GM18873 (cell line): ENCODE data around the gene CHRNB4.

Source experiments
- ATAC-seq: cut with Tn5 transposase; IDR thresholded peaks from one replicate; pipeline ENCODE4 v1.9.1; 2021; ENCODE audit warnings: mild to moderate bottlenecking, moderate library complexity, moderate number of reproducible peaks; ENCODE audit not compliant: unreplicated experiment, low FRiP score

Gene CHRNB4

GRCh38 chr15:78671626-78672211, 30.7 kb upstream of the CHRNB4 start:
- ATAC-seq, result no peak

- no peak for ATAC-seq
Observed at GRCh38 chr15:78668987-78669386, 28.0 kb upstream of the CHRNB4 start.

- ATAC-seq, result no peak
Observed at GRCh38 chr15:78667578-78668236, 26.7 kb upstream of the CHRNB4 start.

- ATAC-seq, result no peak
Observed at GRCh38 chr15:78666010-78666409, 25.0 kb upstream of the CHRNB4 start.

GRCh38 chr15:78663703-78664102, 22.7 kb upstream of the CHRNB4 start:
- no peak for ATAC-seq

DNA sequence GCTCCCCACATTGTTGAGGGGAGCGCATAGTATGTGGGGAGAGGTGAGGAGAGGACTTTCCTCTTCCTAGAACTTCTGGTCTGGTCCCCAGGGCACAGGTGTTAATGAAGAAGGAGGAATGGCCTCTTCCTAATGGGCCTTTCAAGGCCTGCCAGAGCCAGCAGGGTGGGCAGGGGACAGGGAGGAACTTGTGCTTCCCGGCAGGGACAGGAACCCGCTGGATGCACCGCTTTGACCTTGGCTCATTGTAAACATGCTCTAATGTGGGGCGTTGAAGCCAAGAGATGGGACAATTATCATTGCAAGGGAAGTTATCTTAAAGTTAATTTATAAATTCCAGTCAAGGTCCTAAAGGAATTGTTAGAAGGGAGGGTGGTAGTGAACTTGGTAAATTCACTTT, 21.0 kb upstream of the CHRNB4 start:
- ATAC-seq, result no peak

- ATAC-seq, result no peak
Observed at GRCh38 chr15:78661001-78661400, 20.0 kb upstream of the CHRNB4 start.

GRCh38 chr15:78660584-78660983, 19.6 kb upstream of the CHRNB4 start:
- no peak for ATAC-seq

DNA sequence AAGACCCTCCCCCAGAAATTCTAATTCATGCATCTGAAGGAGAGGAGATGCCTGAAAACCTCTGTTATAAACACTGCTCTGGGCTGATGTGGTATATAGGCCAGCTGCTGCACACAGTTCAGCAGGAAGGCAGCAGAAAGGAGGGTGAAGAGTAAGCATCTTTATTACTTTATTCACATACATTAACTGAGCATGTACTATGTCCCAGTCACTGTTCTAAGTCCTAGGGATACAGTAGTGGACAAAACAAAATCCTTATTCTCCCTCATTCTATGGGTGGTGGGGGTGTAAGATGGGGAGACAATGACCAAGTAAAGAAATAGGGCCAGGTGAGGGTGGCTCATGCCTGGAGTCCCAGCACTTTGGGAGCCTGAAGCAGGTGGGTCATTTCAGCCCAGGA, 17.8 kb upstream of the CHRNB4 start:
- ATAC-seq, result no peak

DNA sequence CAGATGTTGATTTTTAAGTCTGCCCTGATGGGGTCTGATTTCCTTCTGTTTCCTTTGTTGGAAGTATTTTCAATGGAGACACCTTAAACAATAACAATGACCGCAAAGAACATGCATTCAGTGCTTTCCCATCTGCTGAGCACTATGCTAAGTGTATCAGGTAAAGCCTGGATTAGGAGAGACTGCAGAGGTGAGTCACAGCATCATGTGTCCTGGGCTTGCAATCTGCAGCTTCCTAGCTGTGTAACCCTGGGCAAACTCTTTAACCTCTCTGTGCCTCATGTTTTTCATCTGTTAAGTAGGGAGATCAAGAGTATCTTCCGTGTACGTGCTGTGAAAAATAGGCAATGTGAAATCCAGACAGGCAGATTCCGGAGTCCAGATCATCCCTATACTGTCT, 13.3 kb upstream of the CHRNB4 start:
- ATAC-seq, result no peak

DNA sequence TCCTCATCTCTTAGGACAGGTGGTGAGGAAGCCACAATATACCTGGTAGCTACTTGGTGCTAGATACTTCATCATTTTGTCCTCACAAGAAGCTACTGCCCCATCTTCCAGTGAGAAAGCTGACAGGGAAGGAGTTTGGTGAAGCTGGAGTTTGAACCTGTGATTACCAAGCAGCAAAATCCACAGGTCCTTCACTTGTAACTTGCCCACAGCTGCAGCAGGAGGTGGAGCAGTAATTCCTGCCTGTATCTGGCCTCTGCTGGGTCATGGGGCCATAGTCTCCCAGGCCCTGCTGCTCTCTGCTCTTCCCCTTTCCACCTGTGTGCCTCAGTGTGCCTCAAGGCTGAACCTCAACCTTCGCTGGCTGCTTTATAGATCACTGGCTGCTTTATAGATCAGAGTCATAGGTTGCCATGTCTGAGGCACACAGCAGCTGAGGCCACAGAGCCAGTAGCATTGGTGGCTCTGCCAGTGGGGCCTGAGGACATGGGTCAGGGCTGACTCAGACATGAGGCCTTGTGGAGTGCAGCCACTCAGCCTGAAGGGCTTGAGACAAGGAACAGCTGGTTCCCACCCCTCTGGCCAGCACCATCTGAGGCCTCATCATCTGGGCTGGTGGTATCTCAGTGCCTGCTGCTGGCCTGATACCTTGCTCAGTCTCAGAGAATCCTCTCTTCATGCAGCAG, 11.1 kb upstream of the CHRNB4 start:
- no peak for ATAC-seq

- no peak for ATAC-seq
Observed at GRCh38 chr15:78651007-78651406, 10.0 kb upstream of the CHRNB4 start.

- no peak for ATAC-seq
Observed at GRCh38 chr15:78650022-78650421, 9.0 kb upstream of the CHRNB4 start.

- ATAC-seq, result no peak
Observed at GRCh38 chr15:78645009-78645408, 4.0 kb upstream of the CHRNB4 start.

DNA sequence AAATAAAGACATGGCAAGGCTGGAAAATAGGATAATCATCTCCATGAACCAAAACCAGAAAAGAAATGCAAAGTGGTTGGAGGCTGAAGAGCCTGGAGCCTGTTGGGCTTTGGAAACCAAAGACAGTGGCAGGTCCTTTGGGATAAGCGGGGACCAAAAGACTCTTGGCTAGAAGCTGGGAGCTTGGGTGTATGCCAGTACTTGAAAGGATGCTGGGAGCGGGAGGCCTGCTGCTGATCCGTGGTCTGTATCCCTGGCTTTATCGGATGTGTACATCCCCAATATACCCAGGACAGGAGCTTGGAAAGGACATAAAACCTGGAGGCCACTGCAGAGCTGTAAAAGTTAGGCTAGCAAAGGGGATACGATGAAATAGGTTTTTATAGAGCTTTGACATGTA, 1.3 kb upstream of the CHRNB4 start:
- ATAC-seq, result no peak

DNA sequence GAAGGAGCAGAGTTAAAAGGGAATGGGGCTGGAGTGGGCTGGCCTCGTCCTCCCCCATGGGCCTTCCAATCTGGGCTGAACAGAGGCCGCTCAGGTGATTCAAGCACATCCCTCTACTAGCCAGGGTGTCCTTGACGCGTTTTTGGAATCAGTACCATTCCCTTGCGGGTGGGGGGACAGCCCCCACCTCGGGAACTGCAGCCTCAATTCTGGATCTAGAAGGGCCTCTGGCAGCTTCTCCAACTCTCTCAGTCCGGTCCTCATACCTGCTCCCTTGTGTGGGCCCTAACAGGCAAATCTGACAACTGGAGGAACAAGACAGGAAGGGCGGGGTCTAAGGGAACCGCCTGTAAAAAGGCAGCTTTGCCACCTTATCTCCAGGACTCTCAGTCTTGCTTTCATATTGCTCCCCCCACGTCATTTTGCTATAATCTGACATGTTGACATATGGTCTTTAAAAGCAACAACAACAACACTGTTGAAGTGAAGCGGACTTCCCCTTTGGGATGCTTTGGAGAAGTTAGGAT, 802 bp upstream of the CHRNB4 start:
- ATAC-seq, result no peak

- ATAC-seq, result no peak
Observed at GRCh38 chr15:78640527-78641101, 396 bp downstream of the CHRNB4 start.

- ATAC-seq, result no peak
Observed at GRCh38 chr15:78638658-78639314, 2.2 kb downstream of the CHRNB4 start.

- ATAC-seq, result no peak
Observed at GRCh38 chr15:78637776-78638435, 3.1 kb downstream of the CHRNB4 start.

DNA sequence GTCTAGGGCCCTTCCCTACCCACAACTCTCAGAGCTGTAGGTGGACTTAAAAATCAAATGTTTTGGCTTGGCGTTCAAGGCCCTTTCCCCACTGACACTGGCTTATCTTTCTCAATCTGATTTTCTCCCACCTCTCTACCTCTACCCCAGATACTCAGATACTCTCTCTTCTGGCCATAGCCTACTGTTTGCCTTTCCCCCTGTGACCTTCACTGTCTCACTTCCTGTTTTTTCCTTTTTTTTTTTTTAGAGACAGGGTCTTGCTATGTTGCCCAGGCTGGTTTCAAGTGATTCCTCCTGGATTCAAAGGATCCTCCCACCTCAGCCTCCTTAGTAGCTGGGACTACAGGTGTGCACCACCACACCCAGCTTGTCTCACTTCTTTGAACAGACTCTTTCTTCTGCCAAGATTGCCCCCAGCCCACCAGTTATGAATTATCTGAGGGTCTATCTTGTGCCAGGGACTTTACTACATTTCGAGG, 4.6 kb downstream of the CHRNB4 start:
- ATAC-seq, result no peak
